ENCODE data around the gene CHM.
"Not testable (repeated sequence)": the region's sequence is repeated elsewhere in the genome, so short reads cannot be mapped to it uniquely, and the experiment has no call there.

Gene CHM

GRCh38 chrX:85994797-85995196, 52.6 kb downstream of the CHM start:
- DNase-seq: no peak

DNA sequence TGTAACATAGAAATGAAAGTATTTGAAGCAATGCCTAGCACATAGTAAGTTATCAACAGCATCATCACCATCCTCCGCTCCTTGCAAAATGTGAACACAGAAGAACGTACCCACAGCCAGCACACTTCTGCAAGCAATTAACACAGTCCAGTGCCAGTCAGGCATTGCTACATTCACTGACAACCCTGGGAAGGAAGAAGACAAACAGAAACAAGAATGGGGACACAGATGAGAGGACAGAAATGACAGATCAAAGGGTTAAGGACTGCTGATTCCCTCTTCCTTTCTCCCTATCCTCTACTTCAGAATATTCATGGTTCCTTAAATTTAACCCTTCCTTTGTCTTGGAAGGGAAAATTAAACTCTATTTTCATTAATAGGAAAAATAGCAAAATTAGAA, 53.1 kb downstream of the CHM start:
- DNase-seq: no peak

DNA sequence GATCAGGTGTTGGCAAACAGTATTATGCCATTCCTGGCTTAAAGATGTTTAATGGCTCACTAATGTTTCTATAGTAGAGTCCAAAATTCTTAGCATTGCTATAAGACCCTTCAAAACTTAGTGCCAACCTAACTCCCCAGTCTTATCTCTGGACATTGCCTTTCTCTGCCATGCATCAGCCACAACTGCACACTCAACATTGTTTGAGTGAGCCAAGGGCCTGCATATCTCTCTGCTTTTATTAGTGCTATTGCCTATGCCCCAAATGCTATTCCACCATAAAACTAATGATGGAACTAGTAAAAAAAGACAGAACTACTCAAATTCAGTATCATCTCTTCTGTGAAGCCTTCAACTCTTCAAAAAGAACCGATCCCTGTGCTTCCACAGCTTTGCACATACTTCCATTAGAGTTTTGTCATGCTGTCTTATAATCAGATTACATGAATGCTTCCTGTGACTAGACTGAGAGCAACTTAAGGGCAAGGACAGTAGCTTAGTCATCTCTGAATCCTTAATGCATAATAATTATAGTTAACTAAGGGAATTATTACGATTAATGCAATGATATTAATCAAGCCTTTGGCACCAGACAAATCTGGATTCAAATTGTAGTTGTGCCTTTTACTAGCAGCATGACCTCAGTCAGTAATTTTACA, 53.7 kb downstream of the CHM start:
- DNase-seq: no peak

DNA sequence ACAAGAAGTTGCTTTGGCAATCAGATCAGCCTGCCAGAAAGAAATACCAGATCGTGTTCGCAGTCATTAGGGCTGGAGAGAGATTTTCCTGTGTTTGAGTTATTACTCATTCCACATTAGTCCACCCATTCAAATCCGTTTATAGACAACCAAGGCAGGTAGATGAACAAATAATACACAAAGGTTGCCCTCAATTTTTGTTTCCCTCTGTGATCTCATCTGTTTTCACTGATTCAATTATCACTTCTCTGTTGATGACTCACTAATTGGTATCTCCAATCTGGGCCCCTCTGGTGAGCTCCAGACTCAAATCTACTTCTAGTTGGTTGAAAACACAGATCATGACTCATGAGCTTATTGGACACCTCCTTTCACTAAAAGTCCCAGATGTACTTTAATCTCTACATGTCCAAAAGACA, 54.5 kb downstream of the CHM start:
- no peak for DNase-seq

- no peak for DNase-seq
These were observed 59.0 kb downstream of the CHM start for GRCh38 chrX:85988353-85988752.

- no peak for DNase-seq
These were observed 67.1 kb downstream of the CHM start for GRCh38 chrX:85980286-85980685.

DNA sequence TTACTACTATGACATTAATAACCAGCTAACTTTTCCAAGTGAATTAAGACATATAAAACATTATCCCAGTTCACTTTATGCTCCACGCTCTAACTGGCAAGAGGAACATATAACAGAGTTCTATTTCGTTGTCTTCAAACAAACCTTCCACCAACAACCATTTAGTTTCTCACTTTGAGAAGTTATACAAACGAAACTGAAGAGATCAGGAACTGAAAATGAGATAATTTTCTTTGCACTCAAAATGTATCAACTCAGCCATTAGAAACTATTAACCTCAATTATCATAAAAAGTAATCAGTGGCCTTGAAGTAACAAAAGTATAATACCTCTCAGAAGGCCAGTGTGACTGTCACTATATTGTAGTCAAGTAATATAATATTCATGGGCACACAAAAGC, 70.1 kb downstream of the CHM start:
- DNase-seq: no peak

DNA sequence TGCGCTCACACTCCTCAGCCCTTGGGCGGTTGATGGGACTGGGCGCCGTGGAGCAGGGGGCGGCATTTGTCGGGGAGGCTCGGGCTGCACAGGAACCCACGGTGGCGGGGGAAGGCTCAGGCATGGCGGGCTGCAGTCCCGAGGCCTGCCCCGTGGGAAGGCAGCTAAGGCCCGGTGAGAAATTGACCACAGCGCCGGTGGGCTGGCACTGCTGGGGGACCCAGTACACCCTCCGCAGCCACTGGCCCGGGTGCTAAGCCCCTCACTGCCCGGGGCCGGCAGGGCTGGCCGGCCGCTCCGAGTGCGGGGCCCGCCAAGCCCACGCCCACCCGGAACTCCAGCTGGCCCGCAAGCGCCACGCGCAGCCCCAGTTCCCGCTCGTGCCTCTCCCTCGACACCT, 75.0 kb downstream of the CHM start:
- DNase-seq: not testable (repeated sequence)

- DNase-seq: no peak
These were observed 82.6 kb downstream of the CHM start for GRCh38 chrX:85964744-85965143.

DNA sequence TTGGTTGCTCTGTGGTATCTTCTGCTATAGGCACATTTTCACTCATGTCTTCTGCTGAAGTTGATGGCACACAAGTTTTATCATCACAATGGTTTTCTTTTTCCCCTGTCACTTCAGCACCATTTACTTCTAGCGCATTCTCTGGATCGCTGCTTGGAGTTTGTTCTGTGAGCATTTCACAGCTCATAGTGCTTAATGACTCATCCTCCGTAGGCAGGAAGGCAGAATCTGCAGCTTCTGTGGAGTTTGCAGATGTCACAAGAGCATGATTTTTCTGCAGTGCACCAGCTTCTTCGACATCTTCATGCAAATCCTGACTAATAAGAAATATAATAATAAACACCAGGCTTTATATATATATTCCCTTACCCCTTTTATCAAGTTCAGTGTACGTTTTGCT, 83.6 kb downstream of the CHM start:
- no peak for DNase-seq

- DNase-seq: no peak
These were observed 91.8 kb downstream of the CHM start for GRCh38 chrX:85955510-85955909.

- not testable (repeated sequence) for DNase-seq
These were observed 102.6 kb downstream of the CHM start for GRCh38 chrX:85944751-85945150.

DNA sequence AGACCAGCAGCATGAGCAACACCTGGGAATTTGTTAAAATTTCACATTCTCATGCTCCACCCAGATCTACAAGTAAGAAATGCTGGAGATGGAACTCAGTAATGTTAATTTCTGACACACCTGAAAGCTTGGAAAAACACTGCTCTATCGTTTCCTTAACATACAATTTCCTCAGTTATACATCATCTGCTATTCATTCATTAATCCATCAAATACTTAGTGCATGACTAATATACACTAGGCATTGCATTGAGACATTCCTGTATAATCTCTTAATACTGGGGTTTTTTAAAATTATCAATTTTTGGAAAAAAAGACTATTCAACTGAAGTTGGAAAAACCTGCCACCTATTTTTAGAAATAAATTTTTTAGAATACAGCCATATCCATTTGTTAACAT, 106.1 kb downstream of the CHM start:
- no peak for DNase-seq

- not testable (repeated sequence) for DNase-seq
These were observed 107.4 kb downstream of the CHM start for GRCh38 chrX:85939942-85940341.

GRCh38 chrX:85934399-85934798, 113.0 kb downstream of the CHM start:
- not testable (repeated sequence) for DNase-seq

- DNase-seq: no peak
These were observed 117.3 kb downstream of the CHM start for GRCh38 chrX:85930099-85930498.

- DNase-seq: no peak
These were observed 118.8 kb downstream of the CHM start for GRCh38 chrX:85928606-85929005.

GRCh38 chrX:85927740-85928139, 119.6 kb downstream of the CHM start:
- no peak for DNase-seq

DNA sequence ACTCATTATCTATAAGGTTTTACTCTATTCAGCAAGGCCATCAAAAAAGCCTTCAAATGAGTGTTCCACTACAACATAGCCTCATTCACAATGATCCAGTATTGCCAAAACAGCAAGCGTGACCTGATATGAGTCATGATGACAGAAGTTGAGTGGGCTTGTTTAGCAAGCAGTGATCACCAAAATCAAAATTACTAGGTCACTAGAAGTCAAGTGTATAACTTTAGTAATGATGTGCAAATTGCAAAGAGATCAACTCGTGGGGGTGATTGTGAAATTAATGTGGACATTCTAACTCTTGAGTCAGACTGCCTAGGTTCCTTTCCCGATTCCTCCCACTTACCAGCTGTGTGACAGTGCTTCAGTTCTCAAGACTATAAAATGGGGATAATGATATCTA, 124.5 kb downstream of the CHM start:
- DNase-seq: no peak

- DNase-seq: not testable (repeated sequence)
These were observed 130.6 kb downstream of the CHM start for GRCh38 chrX:85916656-85917280.

DNA sequence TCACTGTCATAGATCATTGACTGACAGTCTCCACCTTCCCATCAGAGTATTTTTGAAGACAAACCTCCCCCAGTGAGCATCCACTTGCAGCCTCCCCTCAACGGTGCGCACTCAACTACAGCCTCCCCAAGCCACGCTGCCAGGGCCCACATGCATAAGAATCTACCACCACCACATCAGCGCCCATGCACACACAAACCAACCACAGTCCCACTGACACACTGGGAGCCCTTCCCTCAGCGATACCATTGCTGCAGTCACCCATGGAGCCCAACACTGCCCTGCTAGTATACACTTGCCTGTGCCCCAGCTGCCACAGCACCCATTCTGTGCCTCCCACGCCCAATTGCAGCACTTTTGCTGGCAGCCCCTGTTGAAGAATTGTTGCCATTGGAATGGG, 132.9 kb downstream of the CHM start:
- no peak for DNase-seq

- no peak for DNase-seq
These were observed 140.0 kb downstream of the CHM start for GRCh38 chrX:85907316-85907715.

- DNase-seq: no peak
These were observed 141.0 kb downstream of the CHM start for GRCh38 chrX:85906399-85906798.

DNA sequence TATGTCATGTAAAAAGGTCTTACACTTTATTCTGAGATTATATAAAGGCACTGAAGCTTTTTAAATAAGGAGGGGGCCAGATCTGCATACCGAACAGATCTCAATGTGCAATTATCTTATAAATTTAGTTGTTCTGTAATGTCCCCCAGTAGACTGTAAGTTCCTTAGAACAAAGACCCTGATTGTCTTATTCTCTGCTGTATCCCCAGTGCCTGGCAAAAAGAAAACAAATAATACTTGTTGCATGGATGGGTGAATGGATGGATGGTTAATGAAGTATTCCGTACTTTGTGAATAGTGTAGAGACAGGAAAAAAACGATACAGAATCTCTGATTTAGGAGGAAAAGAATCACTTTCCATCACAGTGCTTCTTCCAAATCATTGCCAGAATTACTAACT, 141.5 kb downstream of the CHM start:
- no peak for DNase-seq
